Endothelial cell (in vitro differentiated cells): Measurements from ENCODE around the gene SERPINA3. TPM values are rescaled to one million over a fixed set of nuclear protein-coding genes. Genes with fewer than 3 reads are reported as not detected.

Experiments
- DNase-seq: peaks from one replicate; pipeline ENCODE4 v3.0.0; 2021; ENCODE audit warnings: low spot score
- H3K27ac Mint-ChIP-seq: one replicate; pipeline ENCODE4 v1.8.0; 2021; ENCODE audit warnings: mixed read lengths, inconsistent platforms; ENCODE audit not compliant: unreplicated experiment
- H3K27me3 Mint-ChIP-seq: one replicate; pipeline ENCODE4 v1.8.0; 2021; ENCODE audit warnings: mild to moderate bottlenecking, moderate library complexity, mixed read lengths, inconsistent platforms; ENCODE audit not compliant: unreplicated experiment
- H3K36me3 Mint-ChIP-seq: one replicate; pipeline ENCODE4 v1.8.0; 2021; ENCODE audit warnings: mild to moderate bottlenecking, low read depth, mixed read lengths, inconsistent platforms; ENCODE audit not compliant: unreplicated experiment
- H3K4me1 Mint-ChIP-seq: one replicate; pipeline ENCODE4 v1.8.0; 2021; ENCODE audit warnings: mild to moderate bottlenecking, mixed read lengths, inconsistent platforms; ENCODE audit not compliant: unreplicated experiment
- H3K4me3 Mint-ChIP-seq: one replicate; pipeline ENCODE4 v1.8.0; 2021; ENCODE audit warnings: mild to moderate bottlenecking, mixed read lengths, inconsistent platforms; ENCODE audit not compliant: unreplicated experiment
- H3K9me3 Mint-ChIP-seq: one replicate; pipeline ENCODE4 v1.8.0; 2021; ENCODE audit warnings: mixed read lengths, inconsistent platforms; ENCODE audit not compliant: unreplicated experiment
- CTCF ChIP-seq: fragments of 200-600 bp; sonication (generic); IDR thresholded peaks from one replicate; pipeline ENCODE4 v1.5.0; 2021; ENCODE audit warnings: antibody characterized with exemption; ENCODE audit not compliant: unreplicated experiment
- total RNA-seq: library from RNA; stranded (reverse); fragmentation: NEBNext Ultra II Directional; extraction: Animal tissue kit (Norgen Biotek cat#: 25700); gene quantifications from one replicate; pipeline ENCODE4 v1.2.1, GENCODE V29; 2021; ENCODE audit not compliant: unreplicated experiment

SERPINA3 gene
- total RNA-seq, 1 donor from 2014 or later = not detected

GRCh38 chr14:94592457-94592856, 19.7 kb upstream of the SERPINA3 start:
- Mint-ChIP-seq H3K27me3 (peaks cover 9% of the 10 kb centered on the region), H3K4me1 (no peaks in the 10 kb centered on the region), H3K36me3 (no peaks in the 10 kb centered on the region)

GRCh38 chr14:94593376-94593748, 18.8 kb upstream of the SERPINA3 start:
- Mint-ChIP-seq H3K27me3 (peaks cover 8% of the 10 kb centered on the region), H3K9me3 (no peaks in the 10 kb centered on the region), H3K36me3 (no peaks in the 10 kb centered on the region), H3K27ac (no peak overlapping the region), H3K4me1 (no peaks in the 10 kb centered on the region), H3K4me3 (no peak overlapping the region)
- no peak for TF ChIP-seq CTCF
- DNase-seq = no peak

More at GRCh38 chr14:94592457-94592856, 19.7 kb upstream of the SERPINA3 start:
- no peaks in the 10 kb centered on the region for H3K9me3 Mint-ChIP-seq
- H3K27ac Mint-ChIP-seq = no peak overlapping the region
- no peak overlapping the region for H3K4me3 Mint-ChIP-seq
- TF ChIP-seq CTCF = no peak
- no peak for DNase-seq

- no peak for TF ChIP-seq CTCF
- Mint-ChIP-seq H3K4me3 (no peak overlapping the region), H3K36me3 (no peaks in the 10 kb centered on the region), H3K27ac (no peak overlapping the region), H3K27me3 (peaks cover 7% of the 10 kb centered on the region), H3K9me3 (no peaks in the 10 kb centered on the region), H3K4me1 (peaks cover 3% of the 10 kb centered on the region)
- no peak for DNase-seq
Measured at GRCh38 chr14:94593749-94594431, 18.3 kb upstream of the SERPINA3 start.

- no peak for DNase-seq
- H3K9me3 Mint-ChIP-seq = no peaks in the 10 kb centered on the region
- peak overlapping the region; percentile 28 for H3K27ac Mint-ChIP-seq
- H3K36me3 Mint-ChIP-seq = no peaks in the 10 kb centered on the region
- no peak for TF ChIP-seq CTCF
- H3K4me3 Mint-ChIP-seq = no peak overlapping the region
- peaks cover 7% of the 10 kb centered on the region for H3K27me3 Mint-ChIP-seq
- H3K4me1 Mint-ChIP-seq = peaks cover 7% of the 10 kb centered on the region
Measured at GRCh38 chr14:94594441-94594840, 17.8 kb upstream of the SERPINA3 start.

GRCh38 chr14:94595912-94596311, 16.3 kb upstream of the SERPINA3 start:
- Mint-ChIP-seq H3K4me1 (peaks cover 7% of the 10 kb centered on the region), H3K9me3 (no peaks in the 10 kb centered on the region), H3K27ac (no peak overlapping the region), H3K36me3 (no peaks in the 10 kb centered on the region), H3K27me3 (peaks cover 7% of the 10 kb centered on the region), H3K4me3 (no peak overlapping the region)
- DNase-seq = no peak
- TF ChIP-seq CTCF = no peak
